HFF-Myc (cell line): ENCODE measurements around the gene CPNE5.

Experiments used
- DNase-seq: peaks from one replicate; pipeline ENCODE4 v3.0.0-alpha.2; 2011; ENCODE audit warnings: low read depth; ENCODE audit errors: extremely low read depth
- H3K4me3 ChIP-seq: replicated peaks from 2 replicates; pipeline ENCODE4 v1.5.1; 2011; ENCODE audit warnings: low read depth, mild to moderate bottlenecking, control low read depth, low read length
- TF ChIP-seq, protein P1 (sequence below): IDR thresholded peaks from 2 replicates; pipeline ENCODE4 v1.5.1; 2012; ENCODE audit warnings: mild to moderate bottlenecking, low read depth, low read length, control low read depth; ENCODE audit errors: missing control alignments

Gene CPNE5

DNA sequence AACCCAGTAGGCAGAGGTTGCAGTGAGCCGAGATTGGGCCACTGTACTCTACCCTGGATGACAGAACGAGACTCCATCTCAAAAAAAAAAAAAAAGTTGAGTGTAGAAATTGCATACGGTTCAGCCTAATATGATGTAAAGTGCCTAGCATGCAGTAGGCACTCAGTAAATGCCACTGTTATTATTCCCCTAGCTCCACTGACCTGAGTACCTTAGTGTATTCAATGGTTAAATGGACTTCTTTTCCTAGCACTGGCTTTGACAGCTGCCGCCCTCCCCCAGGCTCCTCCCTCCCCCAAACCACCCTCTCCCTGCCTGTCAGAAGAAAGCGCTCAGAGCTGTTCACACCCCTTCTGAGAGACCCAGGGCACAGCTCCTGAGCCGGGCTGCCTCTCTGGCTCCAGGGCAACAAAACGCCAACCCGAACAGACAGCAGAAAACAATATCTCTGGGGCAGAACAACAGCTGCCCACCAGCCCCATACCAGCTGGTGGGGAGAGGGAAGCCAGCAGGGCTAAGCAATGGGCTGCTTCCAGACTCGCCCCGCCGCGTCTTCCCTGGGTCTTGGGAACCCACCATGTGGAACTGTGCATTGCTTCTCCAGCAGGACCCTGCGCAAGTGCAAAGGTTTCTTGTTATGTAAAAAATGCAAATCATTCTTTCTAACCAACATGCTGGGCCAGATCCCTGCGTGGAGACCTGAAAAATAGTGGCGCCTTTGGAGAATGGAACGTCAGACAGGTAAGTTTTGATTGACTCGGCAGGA is 4.5 kb downstream of the CPNE5 start:
- no peak overlapping the region for H3K4me3 ChIP-seq
- no peak for DNase-seq
- TF ChIP-seq, protein P1, sequence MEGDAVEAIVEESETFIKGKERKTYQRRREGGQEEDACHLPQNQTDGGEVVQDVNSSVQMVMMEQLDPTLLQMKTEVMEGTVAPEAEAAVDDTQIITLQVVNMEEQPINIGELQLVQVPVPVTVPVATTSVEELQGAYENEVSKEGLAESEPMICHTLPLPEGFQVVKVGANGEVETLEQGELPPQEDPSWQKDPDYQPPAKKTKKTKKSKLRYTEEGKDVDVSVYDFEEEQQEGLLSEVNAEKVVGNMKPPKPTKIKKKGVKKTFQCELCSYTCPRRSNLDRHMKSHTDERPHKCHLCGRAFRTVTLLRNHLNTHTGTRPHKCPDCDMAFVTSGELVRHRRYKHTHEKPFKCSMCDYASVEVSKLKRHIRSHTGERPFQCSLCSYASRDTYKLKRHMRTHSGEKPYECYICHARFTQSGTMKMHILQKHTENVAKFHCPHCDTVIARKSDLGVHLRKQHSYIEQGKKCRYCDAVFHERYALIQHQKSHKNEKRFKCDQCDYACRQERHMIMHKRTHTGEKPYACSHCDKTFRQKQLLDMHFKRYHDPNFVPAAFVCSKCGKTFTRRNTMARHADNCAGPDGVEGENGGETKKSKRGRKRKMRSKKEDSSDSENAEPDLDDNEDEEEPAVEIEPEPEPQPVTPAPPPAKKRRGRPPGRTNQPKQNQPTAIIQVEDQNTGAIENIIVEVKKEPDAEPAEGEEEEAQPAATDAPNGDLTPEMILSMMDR, result no peak

DNA sequence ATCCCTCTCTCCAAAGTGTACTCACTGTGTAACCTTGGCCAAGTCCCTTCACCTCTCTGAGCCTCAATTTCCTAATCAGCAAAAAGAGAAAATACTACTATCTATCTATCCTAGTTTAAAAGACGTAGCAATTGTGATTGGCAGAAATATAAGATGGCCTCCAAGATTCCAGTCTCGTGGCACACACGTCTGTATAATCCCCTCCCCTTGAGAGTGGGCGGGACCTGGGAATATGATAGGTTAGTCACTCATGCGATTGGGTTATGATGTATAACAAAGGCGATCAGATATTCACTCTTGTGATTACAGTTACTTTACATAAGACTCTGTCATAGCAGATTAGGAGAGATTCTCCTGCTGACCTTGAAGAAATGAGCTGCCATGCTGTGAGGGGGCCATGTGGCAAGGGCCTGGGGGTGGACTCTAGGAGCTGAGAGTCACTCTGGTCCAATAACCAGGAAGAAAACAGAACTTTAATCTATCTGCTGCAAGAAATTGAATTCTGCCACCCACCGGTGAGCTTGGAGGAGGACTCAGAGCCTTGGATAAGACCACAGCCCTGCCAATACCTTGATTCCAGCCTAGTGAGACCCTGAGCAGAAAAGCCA is 6.0 kb downstream of the CPNE5 start:
- no peak for DNase-seq
- TF ChIP-seq, protein P1, result no peak
- H3K4me3 ChIP-seq, result no peak overlapping the region

DNA sequence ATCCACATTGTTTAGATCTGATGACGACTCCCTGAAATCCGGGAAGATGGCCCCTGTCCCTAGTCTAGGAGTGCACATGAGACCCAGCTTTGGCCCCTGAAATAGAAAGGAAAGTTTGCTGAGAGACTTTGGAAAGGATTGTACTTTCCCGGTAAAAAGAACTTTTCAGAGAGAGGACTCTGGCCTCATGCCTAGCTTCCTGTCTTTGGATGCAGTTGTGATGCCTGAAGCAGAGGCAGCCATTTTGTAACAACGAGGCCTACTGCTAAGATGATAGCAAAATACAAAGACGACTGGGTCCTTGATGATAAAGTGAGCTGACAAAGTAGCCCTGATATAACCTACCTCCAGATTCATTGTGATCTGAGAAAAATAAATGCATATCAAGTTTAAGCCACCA is 6.9 kb downstream of the CPNE5 start:
- TF ChIP-seq, protein P1, result no peak
- no peak overlapping the region for H3K4me3 ChIP-seq
- no peak for DNase-seq

DNA sequence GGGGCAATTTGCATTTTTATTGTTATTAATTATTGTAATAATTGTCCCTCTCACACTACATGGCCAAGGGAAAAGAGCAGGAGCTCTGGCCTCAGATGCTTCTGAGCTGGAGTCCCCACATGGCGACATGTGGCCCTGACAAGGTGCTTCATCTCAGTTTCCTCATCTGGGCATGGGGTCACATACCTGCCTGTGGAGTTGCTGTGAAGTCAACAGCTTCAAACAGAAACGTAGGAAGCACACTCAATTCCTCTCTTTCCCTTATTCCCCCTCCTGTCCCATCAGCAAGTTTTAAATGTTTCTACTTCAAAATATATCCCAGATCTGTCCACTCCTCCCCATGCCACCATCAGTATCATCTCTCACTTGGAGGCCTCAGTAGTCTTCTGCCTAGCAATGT is 8.7 kb downstream of the CPNE5 start:
- H3K4me3 ChIP-seq, result no peak overlapping the region
- no peak for DNase-seq
- TF ChIP-seq, protein P1, result no peak

DNA sequence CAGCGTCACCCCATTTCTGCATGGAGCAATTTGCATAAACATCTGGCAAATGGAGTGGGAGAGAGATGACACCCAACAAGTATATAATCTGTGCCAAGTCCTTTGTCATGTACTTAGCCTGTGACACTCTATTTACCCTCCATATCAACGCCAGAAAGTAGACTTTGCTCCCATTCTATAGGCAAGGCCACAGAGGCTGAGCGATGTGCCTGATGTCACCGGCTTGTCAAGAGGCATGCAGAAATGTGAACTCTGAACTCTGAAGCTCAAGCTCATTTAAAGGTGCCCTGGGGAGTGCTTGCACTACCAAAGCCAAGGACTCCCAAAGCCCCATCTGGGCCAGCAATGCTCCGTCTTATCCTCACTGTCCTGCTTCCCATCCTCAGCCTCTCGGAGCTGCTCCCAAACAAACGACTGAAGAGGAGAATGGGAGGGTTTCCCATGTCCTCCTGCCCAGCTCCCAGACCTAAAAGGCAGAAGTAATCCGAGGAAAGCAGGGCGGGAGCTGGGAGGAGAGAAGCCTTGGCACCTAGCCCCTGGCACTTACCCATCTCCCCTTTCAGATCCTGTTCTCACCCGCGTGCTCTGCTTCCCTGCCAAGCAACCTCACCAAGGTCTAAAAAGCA is 9.2 kb downstream of the CPNE5 start:
- no peak overlapping the region for H3K4me3 ChIP-seq
- TF ChIP-seq, protein P1, result no peak
- DNase-seq, result no peak

DNA sequence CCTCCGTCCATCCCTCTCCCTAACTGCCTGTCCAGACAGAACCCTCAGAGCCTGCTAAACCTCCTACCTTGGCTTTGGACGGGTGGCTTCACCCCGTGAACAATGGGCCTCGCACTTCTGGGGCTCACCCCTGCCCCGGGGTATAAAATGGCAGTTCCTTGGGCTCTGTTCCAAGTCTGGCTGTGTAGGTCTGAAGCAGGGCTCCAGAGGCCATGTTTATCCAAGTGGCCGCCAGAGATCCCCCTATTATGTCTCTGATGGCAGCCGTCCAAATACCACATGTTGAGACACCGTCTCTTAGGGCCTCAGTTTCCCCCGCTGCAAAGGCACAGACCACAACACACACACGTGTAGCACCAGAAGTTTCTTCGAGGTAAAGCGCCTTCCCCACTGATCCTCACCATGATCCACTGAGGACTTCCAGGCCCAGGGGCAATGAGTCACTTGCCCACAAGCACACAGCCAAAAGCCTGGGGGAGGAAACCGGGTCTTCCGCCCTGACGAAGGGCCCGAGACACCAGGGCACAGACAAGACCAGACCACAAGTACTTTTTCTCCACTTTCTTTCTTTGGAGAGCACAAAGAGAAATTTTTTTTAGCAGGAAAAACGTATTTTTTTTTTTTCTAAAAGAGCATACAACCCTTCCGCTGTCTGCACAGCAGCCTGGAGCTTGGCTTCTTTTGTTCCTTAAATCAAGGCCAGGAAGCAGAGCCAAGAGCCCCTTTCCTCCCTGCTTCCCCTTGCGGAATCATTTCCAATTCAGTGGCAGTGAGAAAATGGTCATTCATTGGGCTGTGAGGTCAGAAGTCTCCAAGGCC is 11.8 kb downstream of the CPNE5 start:
- peak; percentile 33 for DNase-seq
- H3K4me3 ChIP-seq, result no peak overlapping the region
- TF ChIP-seq, protein P1, result no peak
